Caco-2 (cell line): ENCODE measurements around the gene SLC43A2. TPM values are rescaled to one million over a fixed set of nuclear protein-coding genes. Genes with fewer than 3 reads are reported as not detected.

Experiments
- BruUV-seq: library from RNA; stranded (reverse); fragments of 400-500 nt; replicated peaks from 2 replicates; lab custom pipeline; 2021; lab: Mats Ljungman, UMichigan
- CTCF ChIA-PET: fragments of 300-600 bp; sonication (Branson Sonifier 250); formaldehyde crosslinking; loops from one replicate; lab custom pipeline; 2022; ENCODE audit warnings: antibody characterized with exemption; lab: Charles Lee
- POLR2A ChIA-PET: fragments of 300-600 bp; sonication (Branson Sonifier 250); formaldehyde crosslinking; loops from one replicate; lab custom pipeline; 2022; ENCODE audit warnings: antibody characterized with exemption; lab: Charles Lee
- DNase-seq, 2 experiments: peaks; one replicate each; pipeline versions ENCODE4 v3.0.0 to v3.0.0-alpha.2; 2020 to 2022
- H3K27me3 ChIP-seq: replicated peaks from 2 replicates; pipeline ENCODE4 v1.6.0; 2011; ENCODE audit warnings: low read length; ENCODE audit not compliant: control insufficient read depth, insufficient read depth
- H3K36me3 ChIP-seq: 2 replicates; pipeline ENCODE4 v1.5.1; 2011; ENCODE audit warnings: low read length; ENCODE audit not compliant: control insufficient read depth, insufficient read depth
- H3K4me1 ChIP-seq: fragments of 250-450 bp; sonication (Bioruptor Pico); 2 replicates; pipeline ENCODE4 v1.5.1; 2020; ENCODE audit warnings: mild to moderate bottlenecking
- H3K4me3 ChIP-seq: 2 replicates; pipeline ENCODE4 v1.5.1; 2011; ENCODE audit warnings: low read depth, mild to moderate bottlenecking, control low read depth, low read length
- H3K9me3 ChIP-seq: fragments of 250-450 bp; sonication (Bioruptor Pico); 2 replicates; pipeline ENCODE4 v1.5.1; 2020; ENCODE audit warnings: mild to moderate bottlenecking, moderate library complexity
- H3K27ac Mint-ChIP-seq: one replicate; pipeline ENCODE4 v1.8.0; 2022; ENCODE audit warnings: mixed read lengths; ENCODE audit not compliant: unreplicated experiment
- H3K27me3 Mint-ChIP-seq: one replicate; pipeline ENCODE4 v1.8.0; 2022; ENCODE audit warnings: mixed read lengths; ENCODE audit not compliant: insufficient read depth, unreplicated experiment
- H3K36me3 Mint-ChIP-seq: one replicate; pipeline ENCODE4 v1.8.0; 2022; ENCODE audit warnings: mild to moderate bottlenecking, mixed read lengths; ENCODE audit not compliant: insufficient read depth, unreplicated experiment
- H3K4me1 Mint-ChIP-seq: one replicate; pipeline ENCODE4 v1.8.0; 2022; ENCODE audit warnings: low read depth, mixed read lengths; ENCODE audit not compliant: unreplicated experiment
- H3K4me3 Mint-ChIP-seq: one replicate; pipeline ENCODE4 v1.8.0; 2022; ENCODE audit warnings: mild to moderate bottlenecking, moderate library complexity, mixed read lengths; ENCODE audit not compliant: unreplicated experiment
- H3K9me3 Mint-ChIP-seq: one replicate; pipeline ENCODE4 v1.8.0; 2022; ENCODE audit warnings: mixed read lengths; ENCODE audit not compliant: unreplicated experiment
- CTCF ChIP-seq, 2 experiments: fragments of 200-600 bp in 1 of 2; IDR thresholded peaks; 1 replicate in 1 of 2; 2 replicates in 1 of 2; pipeline versions ENCODE4 v1.5.1 to v1.8.0; 2011 to 2022; ENCODE audit warnings: antibody characterized with exemption in 1 of 2, control low read depth in 1 of 2, inconsistent platforms in 1 of 2, low read depth in 1 of 2, low read length in 1 of 2, mild to moderate bottlenecking in 1 of 2, moderate library complexity in 1 of 2; ENCODE audit not compliant: insufficient read depth in 1 of 2, severe bottlenecking in 1 of 2, unreplicated experiment in 1 of 2
- intact Hi-C: fragments of 100-400 bp; cut with micrococcal nuclease; formaldehyde crosslinking; loops from one replicate; pipeline ENCODE4 v1.10.0; 2022; ENCODE audit not compliant: unreplicated experiment
- total RNA-seq: library from RNA; stranded (reverse); gene quantifications from 2 replicates; pipeline ENCODE4 v1.2.3, GENCODE V29; 2022

Gene SLC43A2
- total RNA-seq, 1 experiment from 2014 or later: 33.9 TPM

GRCh38 chr17:1638624-1639300 lies 10.1 kb upstream of the SLC43A2 start:
- no TSS peak for BruUV-seq
- Histone ChIP-seq H3K9me3 (no peaks in the 10 kb centered on the region), H3K4me3 (no peak overlapping the region), H3K4me1 (peaks cover 4% of the 10 kb centered on the region; the same call in 1 of the 2 replicates), H3K27me3 (no peaks in the 10 kb centered on the region), H3K36me3 (no peaks in the 10 kb centered on the region)
- no peak for TF ChIP-seq CTCF (IDR thresholded peaks at IDR 0.05; ENCODE audit: insufficient read depth in 1 of 2, low read depth in 1 of 2, low read length in 1 of 2, severe bottlenecking in 1 of 2, unreplicated experiment in 1 of 2)
- H3K36me3 Mint-ChIP-seq: peaks cover under 1% of the 10 kb centered on the region
- no peak overlapping the region for H3K4me3 Mint-ChIP-seq
- ChIA-PET CTCF (interaction anchor here (1.0 to 2.0 kb wide), 2 partner anchors 9 to 64 kb away, joined by 3 to 12 read pairs; no protein-coding TSS in a partner anchor), POLR2A (interaction anchor here (0.5 kb wide), 1 partner anchor 225 kb away, joined by 3 read pairs; no protein-coding TSS in a partner anchor)
- no peaks in the 10 kb centered on the region for H3K4me1 Mint-ChIP-seq
- H3K9me3 Mint-ChIP-seq: no peaks in the 10 kb centered on the region
- peak overlapping the region; percentile 45 for H3K27ac Mint-ChIP-seq
- intact Hi-C loops: no loop called here
- no peaks in the 10 kb centered on the region for H3K27me3 Mint-ChIP-seq
- DNase-seq: no peak

GRCh38 chr17:1638171-1638590 lies 9.5 kb upstream of the SLC43A2 start:
- Mint-ChIP-seq H3K4me3 (no peak overlapping the region), H3K27me3 (no peaks in the 10 kb centered on the region), H3K4me1 (no peaks in the 10 kb centered on the region), H3K36me3 (no peaks in the 10 kb centered on the region), H3K9me3 (no peaks in the 10 kb centered on the region), H3K27ac (no peak overlapping the region)
- Histone ChIP-seq H3K9me3 (no peaks in the 10 kb centered on the region), H3K4me1 (no peaks in the 10 kb centered on the region), H3K36me3 (no peaks in the 10 kb centered on the region), H3K27me3 (no peaks in the 10 kb centered on the region), H3K4me3 (no peak overlapping the region)
- intact Hi-C loops: no loop called here
- BruUV-seq: no TSS peak
- ChIA-PET POLR2A (no interaction called here), CTCF (interaction anchor here (2.0 kb wide), 1 partner anchor 8 kb away, joined by 12 read pairs; no protein-coding TSS in a partner anchor)
- TF ChIP-seq CTCF (IDR thresholded peaks at IDR 0.05; ENCODE audit: insufficient read depth in 1 of 2, low read depth in 1 of 2, low read length in 1 of 2, severe bottlenecking in 1 of 2, unreplicated experiment in 1 of 2): no peak
- no peak for DNase-seq

GRCh38 chr17:1636732-1637285 lies 8.2 kb upstream of the SLC43A2 start:
- Histone ChIP-seq H3K4me3 (no peak overlapping the region), H3K36me3 (no peaks in the 10 kb centered on the region), H3K9me3 (no peaks in the 10 kb centered on the region), H3K4me1 (no peaks in the 10 kb centered on the region), H3K27me3 (no peaks in the 10 kb centered on the region)
- Mint-ChIP-seq H3K4me1 (no peaks in the 10 kb centered on the region), H3K4me3 (no peak overlapping the region), H3K27me3 (no peaks in the 10 kb centered on the region), H3K27ac (no peak overlapping the region), H3K36me3 (no peaks in the 10 kb centered on the region), H3K9me3 (no peaks in the 10 kb centered on the region)
- CTCF ChIA-PET: interaction anchor here (0.7 kb wide), 1 partner anchor 63 kb away, joined by 6 read pairs; no protein-coding TSS in a partner anchor
- BruUV-seq: no TSS peak
- no peak for TF ChIP-seq CTCF (IDR thresholded peaks at IDR 0.05; ENCODE audit: insufficient read depth in 1 of 2, low read depth in 1 of 2, low read length in 1 of 2, severe bottlenecking in 1 of 2, unreplicated experiment in 1 of 2)
- POLR2A ChIA-PET: no interaction called here
- intact Hi-C loops: no loop called here
- DNase-seq: no peak
